NT2/D1 (cell line): Measurements from ENCODE around the gene FAM174C.

ENCODE experiments used
- DNase-seq: peaks from one replicate; pipeline ENCODE4 v3.0.0-alpha.2; 2011; ENCODE audit warnings: low read depth, low spot score
- H3K27me3 ChIP-seq: 2 replicates; pipeline ENCODE4 v1.6.0; 2011; ENCODE audit warnings: mild to moderate bottlenecking; ENCODE audit not compliant: insufficient read length, insufficient read depth
- H3K36me3 ChIP-seq: 2 replicates; pipeline ENCODE4 v1.6.1; 2011; ENCODE audit warnings: mild to moderate bottlenecking, low read length, mixed read lengths; ENCODE audit not compliant: insufficient read depth, insufficient read length
- H3K4me1 ChIP-seq: 2 replicates; pipeline ENCODE4 v1.5.1; 2011; ENCODE audit not compliant: insufficient read depth, insufficient read length
- H3K4me3 ChIP-seq: 2 replicates; pipeline ENCODE4 v1.5.1; 2011; ENCODE audit warnings: low read depth; ENCODE audit not compliant: insufficient read length
- H3K9ac ChIP-seq: 2 replicates; pipeline ENCODE4 v1.6.0; 2011; ENCODE audit warnings: low read depth; ENCODE audit not compliant: insufficient read length
- H3K9me3 ChIP-seq: 2 replicates; pipeline ENCODE4 v1.5.1; 2011; ENCODE audit warnings: mild to moderate bottlenecking, low read length; ENCODE audit not compliant: insufficient read depth
- SUZ12 ChIP-seq: IDR thresholded peaks from 2 replicates; pipeline ENCODE4 v1.6.1; 2011; ENCODE audit not compliant: insufficient read length, insufficient read depth; ENCODE audit errors: extremely low read depth
- YY1 ChIP-seq: IDR thresholded peaks from 2 replicates; pipeline ENCODE4 v1.6.1; 2011; ENCODE audit not compliant: insufficient read length, insufficient read depth
- ZNF274 ChIP-seq: IDR thresholded peaks from 2 replicates; pipeline ENCODE4 v1.6.1; 2011; ENCODE audit warnings: mild to moderate bottlenecking, low read depth, low read length

FAM174C gene

DNA sequence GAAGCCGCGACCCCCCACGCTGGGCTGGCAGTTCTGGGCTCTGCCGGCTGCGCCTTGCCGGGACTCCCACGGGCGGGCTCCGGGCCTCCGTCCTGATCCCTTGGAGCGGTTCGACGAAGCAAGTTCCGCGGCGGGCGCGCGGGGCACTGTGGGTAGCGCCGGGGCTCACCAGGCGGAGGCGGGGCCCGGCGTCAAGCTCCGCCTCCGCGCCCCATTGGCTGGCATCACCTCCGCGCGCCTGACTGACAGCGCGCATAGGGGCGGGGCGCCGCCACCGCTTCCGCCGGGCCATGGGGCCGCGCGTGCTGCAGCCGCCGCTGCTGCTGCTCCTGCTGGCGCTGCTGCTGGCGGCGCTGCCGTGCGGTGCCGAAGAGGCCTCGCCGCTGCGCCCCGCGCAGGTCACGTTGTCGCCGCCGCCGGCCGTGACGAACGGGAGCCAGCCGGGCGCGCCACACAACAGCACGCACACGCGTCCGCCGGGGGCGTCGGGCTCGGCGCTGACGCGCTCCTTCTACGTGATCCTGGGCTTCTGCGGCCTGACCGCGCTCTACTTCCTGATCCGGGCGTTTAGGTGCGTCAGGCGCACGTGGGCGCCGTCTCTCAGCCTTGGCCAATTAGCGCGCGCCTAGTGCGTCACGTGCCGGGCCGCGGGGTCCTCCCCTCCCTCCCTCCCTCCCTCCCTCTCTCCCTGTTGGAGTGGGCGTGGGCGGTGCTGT lies at the start of gene FAM174C:
Gene FAM174C, plus strand, starts transcription at position 271 of the 716 bp plus-strand sequence. Its CDS starts 20 bp downstream, at position 291.
- Histone ChIP-seq H3K36me3 (peaks cover 86% of the 10 kb centered on the region), H3K4me1 (peaks cover 35% of the 10 kb centered on the region), H3K27me3 (no peaks in the 10 kb centered on the region), H3K9ac (peak within 1 kb of the TSS; percentile 99), H3K4me3 (peak within 1 kb of the TSS; percentile 97), H3K9me3 (no peaks in the 10 kb centered on the region)
- peak; percentile 97 for DNase-seq
- no peak for TF ChIP-seq YY1

DNA sequence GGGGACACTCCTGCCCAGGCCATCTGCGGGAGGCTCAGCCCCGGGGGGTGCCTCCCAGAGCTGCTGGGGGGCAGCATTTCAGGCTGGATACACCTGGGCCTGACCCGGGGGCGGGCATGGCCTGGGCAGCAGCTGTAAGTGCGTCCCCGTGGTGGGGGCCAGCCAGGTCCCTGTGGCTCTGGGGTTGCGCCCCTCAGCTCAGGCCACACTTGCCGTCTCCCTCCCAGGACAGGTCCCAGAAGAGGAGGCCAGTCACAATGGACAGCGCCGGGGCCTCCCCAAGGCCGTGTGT lies 49.2 kb upstream of the FAM174C start:
- Histone ChIP-seq H3K9me3 (no peaks in the 10 kb centered on the region), H3K4me1 (peaks cover 24% of the 10 kb centered on the region), H3K9ac (no peak overlapping the region), H3K4me3 (no peak overlapping the region), H3K36me3 (peaks cover 82% of the 10 kb centered on the region), H3K27me3 (no peaks in the 10 kb centered on the region)
- TF ChIP-seq ZNF274 (no peak), YY1 (no peak), SUZ12 (no peak)
- DNase-seq, result no peak

DNA sequence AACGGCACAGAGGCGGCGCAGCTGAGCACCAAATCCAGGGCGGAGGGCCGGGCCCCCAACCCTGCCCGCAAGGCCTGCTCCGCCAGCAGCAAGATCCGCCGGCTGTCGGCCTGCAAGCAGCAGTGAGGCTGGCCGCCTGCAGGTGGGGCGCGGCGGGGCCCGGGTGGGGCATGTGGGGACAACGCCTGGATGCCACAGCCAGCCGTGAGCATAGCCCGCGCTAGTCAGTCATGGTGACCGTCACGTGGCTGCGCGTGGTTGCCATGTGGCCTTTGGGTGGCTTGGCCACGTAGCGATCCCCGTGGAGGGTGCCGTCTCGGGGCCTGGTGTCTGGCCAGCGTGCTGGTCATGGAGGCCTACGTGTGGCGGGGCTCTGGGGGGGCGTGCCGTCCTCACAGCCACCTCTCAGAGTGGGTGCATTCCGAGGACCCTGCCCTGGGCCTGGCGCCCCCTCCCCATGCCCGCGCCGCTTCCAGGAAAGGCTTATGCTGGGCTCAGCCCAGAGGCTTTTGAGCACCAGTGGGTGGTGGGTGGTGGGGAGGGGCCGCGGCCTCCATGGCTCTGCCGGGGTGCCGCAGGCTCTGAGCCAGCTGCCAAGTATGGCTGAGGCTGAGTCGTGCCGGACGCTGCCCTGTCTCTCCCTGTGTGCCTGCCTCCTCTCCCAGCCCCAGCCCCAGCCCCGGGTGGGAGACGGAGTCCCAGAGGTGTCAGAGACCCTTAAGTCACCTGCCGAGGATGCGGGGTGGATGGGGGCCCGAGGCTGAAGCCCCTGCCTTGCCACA lies 48.6 kb upstream of the FAM174C start:
- TF ChIP-seq SUZ12 (no peak), ZNF274 (no peak), YY1 (no peak)
- no peak overlapping the region for H3K4me3 ChIP-seq
- H3K36me3 ChIP-seq, result peaks cover 80% of the 10 kb centered on the region
- H3K4me1 ChIP-seq, result peaks cover 24% of the 10 kb centered on the region
- no peaks in the 10 kb centered on the region for H3K27me3 ChIP-seq
- no peak overlapping the region for H3K9ac ChIP-seq
- H3K9me3 ChIP-seq, result no peaks in the 10 kb centered on the region
- DNase-seq, result no peak

DNA sequence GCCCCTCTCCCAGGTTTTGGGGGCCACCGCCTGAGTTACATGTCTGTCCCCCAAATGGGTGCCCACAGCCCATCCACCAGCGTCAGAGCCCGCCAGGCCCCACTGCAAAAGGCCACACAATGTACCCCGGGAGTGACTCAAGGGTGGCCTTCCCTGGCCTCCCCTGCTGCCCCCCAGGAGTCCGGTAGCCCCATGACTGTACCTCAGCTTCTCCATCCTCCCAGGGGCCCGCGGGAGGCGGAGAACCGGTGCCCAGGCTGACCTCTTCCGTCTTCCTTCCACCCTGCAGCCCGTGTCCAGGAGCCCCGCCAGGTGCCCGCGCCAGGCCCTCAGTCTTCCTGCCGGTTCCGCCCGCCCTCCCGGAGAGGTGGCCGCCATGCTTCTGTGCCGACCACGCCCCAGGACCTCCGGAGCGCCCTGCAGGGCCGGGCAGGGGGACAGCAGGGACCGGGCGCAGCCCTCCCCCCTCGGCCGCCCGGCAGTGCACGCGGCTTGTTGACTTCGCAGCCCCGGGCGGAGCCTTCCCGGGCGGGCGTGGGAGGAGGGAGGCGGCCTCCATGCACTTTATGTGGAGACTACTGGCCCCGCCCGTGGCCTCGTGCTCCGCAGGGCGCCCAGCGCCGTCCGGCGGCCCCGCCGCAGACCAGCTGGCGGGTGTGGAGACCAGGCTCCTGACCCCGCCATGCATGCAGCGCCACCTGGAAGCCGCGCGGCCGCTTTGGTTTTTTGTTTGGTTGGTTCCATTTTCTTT lies 47.9 kb upstream of the FAM174C start:
- TF ChIP-seq YY1, result no peak
- no peak for TF ChIP-seq ZNF274
- TF ChIP-seq SUZ12, result no peak
- Histone ChIP-seq H3K4me1 (peaks cover 32% of the 10 kb centered on the region), H3K4me3 (no peak overlapping the region), H3K9ac (no peak overlapping the region), H3K9me3 (no peaks in the 10 kb centered on the region), H3K27me3 (no peaks in the 10 kb centered on the region), H3K36me3 (peaks cover 80% of the 10 kb centered on the region)
- no peak for DNase-seq

GRCh38 chr19:1228161-1228957 lies 47.0 kb upstream of the FAM174C start:
- no peaks in the 10 kb centered on the region for H3K9me3 ChIP-seq
- DNase-seq, result no peak
- peaks cover 28% of the 10 kb centered on the region for H3K4me1 ChIP-seq
- H3K27me3 ChIP-seq, result no peaks in the 10 kb centered on the region
- H3K9ac ChIP-seq, result no peak overlapping the region
- no peak overlapping the region for H3K4me3 ChIP-seq
- no peak for TF ChIP-seq SUZ12
- TF ChIP-seq YY1, result no peak
- no peak for TF ChIP-seq ZNF274
- peaks cover 80% of the 10 kb centered on the region for H3K36me3 ChIP-seq

GRCh38 chr19:1229056-1229923 lies 46.0 kb upstream of the FAM174C start:
- Histone ChIP-seq H3K9me3 (no peaks in the 10 kb centered on the region), H3K4me1 (peaks cover 25% of the 10 kb centered on the region), H3K27me3 (no peaks in the 10 kb centered on the region), H3K36me3 (peaks cover 80% of the 10 kb centered on the region), H3K4me3 (no peak overlapping the region), H3K9ac (no peak overlapping the region)
- DNase-seq, result no peak
- no peak for TF ChIP-seq YY1
- TF ChIP-seq ZNF274, result no peak
- TF ChIP-seq SUZ12, result no peak
